Astrocyte (in vitro differentiated cells and primary cell): Measurements from ENCODE around the gene PGAM2. TPM values are rescaled to one million over a fixed set of nuclear protein-coding genes. Genes with fewer than 3 reads are reported as not detected.
"Not testable (repeated sequence)": the region's sequence is repeated elsewhere in the genome, so short reads cannot be mapped to it uniquely, and the experiment has no call there.

ENCODE experiments used
- DNase-seq: peaks from one replicate; pipeline ENCODE4 v3.0.0-alpha.2; 2010; ENCODE audit warnings: low read depth
- FAIRE-seq: peaks from 2 replicates; lab custom pipeline; 2011; peaks lifted over from hg19 to GRCh38; lab: Jason Lieb, UNC
- H2AFZ ChIP-seq: 2 replicates; pipeline ENCODE4 v1.6.0; 2012; ENCODE audit warnings: low read depth, low read length, inconsistent platforms
- H3K27ac ChIP-seq: 2 replicates; pipeline ENCODE4 v1.5.1; 2011; ENCODE audit warnings: low read depth, low read length, inconsistent platforms
- H3K27me3 ChIP-seq: 2 replicates; pipeline ENCODE4 v1.6.0; 2011; ENCODE audit warnings: low read length, inconsistent platforms; ENCODE audit not compliant: insufficient read depth
- H3K36me3 ChIP-seq: 2 replicates; pipeline ENCODE4 v1.5.1; 2011; ENCODE audit warnings: low read length, inconsistent platforms; ENCODE audit not compliant: insufficient read depth
- H3K4me1 ChIP-seq: 2 replicates; pipeline ENCODE4 v1.5.1; 2011; ENCODE audit warnings: low read length, inconsistent platforms; ENCODE audit not compliant: insufficient read depth
- H3K4me2 ChIP-seq: 2 replicates; pipeline ENCODE4 v1.6.0; 2012; ENCODE audit warnings: low read length, inconsistent platforms
- H3K4me3 ChIP-seq: 2 replicates; pipeline ENCODE4 v1.5.1; 2011; ENCODE audit warnings: low read depth, mild to moderate bottlenecking, low read length, inconsistent platforms; ENCODE audit not compliant: insufficient read depth
- H3K79me2 ChIP-seq: 2 replicates; pipeline ENCODE4 v1.6.0; 2012; ENCODE audit warnings: mild to moderate bottlenecking, low read length, inconsistent platforms; ENCODE audit not compliant: insufficient read depth
- H3K9ac ChIP-seq: 2 replicates; pipeline ENCODE4 v1.6.0; 2012; ENCODE audit warnings: mild to moderate bottlenecking, low read length, inconsistent platforms
- H3K9me3 ChIP-seq: 2 replicates; pipeline ENCODE4 v1.5.1; 2012; ENCODE audit warnings: low read depth, mild to moderate bottlenecking, low read length, inconsistent platforms; ENCODE audit not compliant: insufficient read depth
- H4K20me1 ChIP-seq: 2 replicates; pipeline ENCODE4 v1.6.0; 2012; ENCODE audit warnings: low read length, inconsistent platforms; ENCODE audit not compliant: insufficient read depth
- H3K27ac Mint-ChIP-seq: one replicate; pipeline ENCODE4 v1.8.0; 2021; ENCODE audit warnings: mild to moderate bottlenecking, mixed read lengths; ENCODE audit not compliant: unreplicated experiment
- H3K27me3 Mint-ChIP-seq: one replicate; pipeline ENCODE4 v1.8.0; 2021; ENCODE audit warnings: low read depth, mixed read lengths; ENCODE audit not compliant: unreplicated experiment
- H3K36me3 Mint-ChIP-seq: one replicate; pipeline ENCODE4 v1.8.0; 2021; ENCODE audit warnings: low read depth, mixed read lengths; ENCODE audit not compliant: unreplicated experiment
- H3K4me1 Mint-ChIP-seq: one replicate; pipeline ENCODE4 v1.8.0; 2021; ENCODE audit warnings: low read depth, mixed read lengths; ENCODE audit not compliant: unreplicated experiment
- H3K4me3 Mint-ChIP-seq: one replicate; pipeline ENCODE4 v1.8.0; 2021; ENCODE audit warnings: mild to moderate bottlenecking, moderate library complexity, mixed read lengths; ENCODE audit not compliant: unreplicated experiment
- H3K9me3 Mint-ChIP-seq: one replicate; pipeline ENCODE4 v1.8.0; 2021; ENCODE audit warnings: mild to moderate bottlenecking, mixed read lengths; ENCODE audit not compliant: unreplicated experiment
- total RNA-seq: library from RNA; stranded (reverse); gene quantifications from 2 replicates; pipeline ENCODE4 v1.2.1, GENCODE V29; 2021

PGAM2 gene
- total RNA-seq, 1 donor from 2014 or later: 0.79 TPM

- H3K36me3 Mint-ChIP-seq, H3K27ac ChIP-seq, H4K20me1 ChIP-seq, H3K27ac Mint-ChIP-seq, H3K4me1 Mint-ChIP-seq, H3K27me3 ChIP-seq, H3K36me3 ChIP-seq, H3K79me2 ChIP-seq, FAIRE-seq, H2AFZ ChIP-seq, H3K9ac ChIP-seq, H3K4me1 ChIP-seq, DNase-seq, H3K4me3 Mint-ChIP-seq, H3K4me2 ChIP-seq, H3K9me3 Mint-ChIP-seq, H3K27me3 Mint-ChIP-seq, H3K9me3 ChIP-seq, H3K4me3 ChIP-seq: not testable (repeated sequence)
Observed at GRCh38 chr7:44031319-44031718, 34.0 kb downstream of the PGAM2 start.

DNA sequence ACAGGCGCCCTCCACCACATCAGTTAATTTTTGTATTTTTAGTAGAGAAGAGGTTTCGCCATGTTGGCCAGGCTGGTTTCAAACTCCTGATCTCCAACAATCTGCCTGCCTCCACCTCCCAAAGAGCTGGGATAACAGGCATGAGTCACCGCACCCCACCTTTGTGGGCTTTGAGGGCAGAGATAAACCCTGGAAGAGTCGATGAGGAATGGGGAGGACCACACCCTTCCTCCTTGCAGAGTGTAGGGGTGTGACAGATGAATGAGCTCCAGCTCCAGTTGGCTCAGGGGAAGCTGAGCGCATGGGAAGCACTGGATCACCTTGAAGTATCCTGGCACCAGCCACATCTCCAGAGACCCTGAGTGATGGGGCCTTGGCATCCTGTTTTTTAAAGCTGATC lies 35.3 kb downstream of the PGAM2 start:
- H3K27me3 Mint-ChIP-seq, H3K4me1 Mint-ChIP-seq, H3K4me2 ChIP-seq, DNase-seq, H2AFZ ChIP-seq, H3K9me3 Mint-ChIP-seq, H4K20me1 ChIP-seq, H3K27ac Mint-ChIP-seq, H3K4me3 ChIP-seq, H3K4me1 ChIP-seq, H3K36me3 Mint-ChIP-seq, H3K9me3 ChIP-seq, H3K27ac ChIP-seq, FAIRE-seq, H3K36me3 ChIP-seq, H3K9ac ChIP-seq, H3K79me2 ChIP-seq, H3K27me3 ChIP-seq, H3K4me3 Mint-ChIP-seq: not testable (repeated sequence)

DNA sequence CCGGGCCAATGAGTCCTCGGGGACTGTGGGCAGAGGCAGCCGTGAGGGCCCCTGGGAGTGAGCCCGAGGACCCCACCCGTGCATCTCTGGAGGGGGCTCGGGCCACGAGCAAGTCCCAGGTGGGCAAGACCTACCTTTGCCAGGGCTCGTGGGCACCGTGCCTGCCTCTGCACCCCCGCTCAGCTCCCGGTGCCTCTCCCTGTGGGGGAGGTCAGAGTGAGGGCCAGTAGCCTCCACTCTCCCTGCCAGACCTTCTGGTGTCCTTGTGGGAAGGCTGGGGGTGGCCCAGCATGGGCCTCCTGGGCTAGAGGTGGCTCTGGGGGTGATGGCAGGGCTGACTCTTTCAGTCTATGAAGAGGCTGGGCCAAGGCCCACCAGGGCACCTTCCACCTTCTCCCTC lies 35.9 kb downstream of the PGAM2 start:
- not testable (repeated sequence) for H3K4me3 Mint-ChIP-seq, H3K9ac ChIP-seq, H3K36me3 Mint-ChIP-seq, H3K4me3 ChIP-seq, FAIRE-seq, DNase-seq, H3K4me1 ChIP-seq, H2AFZ ChIP-seq, H3K4me1 Mint-ChIP-seq, H3K36me3 ChIP-seq, H3K4me2 ChIP-seq, H3K9me3 ChIP-seq, H3K27me3 ChIP-seq, H4K20me1 ChIP-seq, H3K27ac Mint-ChIP-seq, H3K27me3 Mint-ChIP-seq, H3K27ac ChIP-seq, H3K9me3 Mint-ChIP-seq, H3K79me2 ChIP-seq

GRCh38 chr7:44022796-44023467 lies 42.4 kb downstream of the PGAM2 start:
- H3K9me3 Mint-ChIP-seq, H3K4me2 ChIP-seq, H3K4me1 Mint-ChIP-seq, H3K79me2 ChIP-seq, FAIRE-seq, H3K27me3 ChIP-seq, H3K9ac ChIP-seq, H3K27ac Mint-ChIP-seq, H3K27ac ChIP-seq, H3K36me3 Mint-ChIP-seq, H3K4me3 Mint-ChIP-seq, H3K9me3 ChIP-seq, H2AFZ ChIP-seq, DNase-seq, H3K36me3 ChIP-seq, H3K4me3 ChIP-seq, H3K4me1 ChIP-seq, H4K20me1 ChIP-seq: not testable (repeated sequence)
- H3K27me3 Mint-ChIP-seq: peaks cover 10% of the 10 kb centered on the region

- not testable (repeated sequence) for H3K27ac Mint-ChIP-seq, H3K4me3 ChIP-seq, H3K4me2 ChIP-seq, H3K36me3 ChIP-seq, FAIRE-seq, H4K20me1 ChIP-seq, H3K27me3 ChIP-seq, H3K9ac ChIP-seq, H3K9me3 Mint-ChIP-seq, H3K36me3 Mint-ChIP-seq, H3K27ac ChIP-seq, H3K4me1 ChIP-seq, H3K4me3 Mint-ChIP-seq, H3K4me1 Mint-ChIP-seq, H3K79me2 ChIP-seq, H2AFZ ChIP-seq, H3K9me3 ChIP-seq, DNase-seq, H3K27me3 Mint-ChIP-seq
Observed at GRCh38 chr7:44022069-44022468, 43.3 kb downstream of the PGAM2 start.

- H2AFZ ChIP-seq, H3K27me3 ChIP-seq, H4K20me1 ChIP-seq, H3K4me1 Mint-ChIP-seq, H3K4me3 ChIP-seq, DNase-seq, H3K27ac ChIP-seq, H3K36me3 ChIP-seq, H3K9ac ChIP-seq, H3K4me2 ChIP-seq, H3K27ac Mint-ChIP-seq, H3K4me1 ChIP-seq, H3K79me2 ChIP-seq, FAIRE-seq, H3K27me3 Mint-ChIP-seq, H3K36me3 Mint-ChIP-seq, H3K4me3 Mint-ChIP-seq, H3K9me3 ChIP-seq, H3K9me3 Mint-ChIP-seq: not testable (repeated sequence)
Observed at GRCh38 chr7:44019825-44020224, 45.5 kb downstream of the PGAM2 start.
